AG09319 (cell line): ENCODE results near the gene PPP1R2C.

Source experiments
- DNase-seq: peaks from one replicate; pipeline ENCODE4 v3.0.0-alpha.2; 2010; ENCODE audit warnings: low read depth; ENCODE audit errors: extremely low read depth
- TF ChIP-seq, protein P1 (sequence below): IDR thresholded peaks from 2 replicates; pipeline ENCODE4 v1.5.1; 2011; ENCODE audit warnings: low read depth, mild to moderate bottlenecking, inconsistent platforms, low read length, moderate library complexity

The PPP1R2C gene

DNA sequence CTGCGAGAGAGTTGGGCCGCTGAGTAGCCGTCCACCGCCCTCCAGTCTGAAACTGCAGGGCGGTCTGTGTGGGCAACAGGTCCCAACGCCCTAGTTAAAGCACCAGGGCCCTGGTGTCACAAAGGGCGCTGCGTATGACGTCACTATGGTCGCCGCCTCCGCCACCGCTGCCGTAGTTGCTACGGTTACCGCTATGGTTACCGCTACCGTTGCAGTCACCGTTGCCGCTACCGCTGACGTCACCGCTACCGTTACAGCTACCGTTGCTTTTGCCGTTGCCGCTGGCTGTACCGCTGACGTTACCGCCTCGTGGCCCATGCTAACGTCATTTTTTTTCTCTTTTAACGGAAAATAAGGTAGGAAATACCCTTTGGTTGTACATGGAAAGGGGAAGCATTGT lies at the start of gene PPP1R2C:
Gene PPP1R2C (minus strand): TSS at position 68 of the 400 bp plus-strand sequence. CDS start 84 bp downstream, outside the sequence.
- TF ChIP-seq, protein P1, sequence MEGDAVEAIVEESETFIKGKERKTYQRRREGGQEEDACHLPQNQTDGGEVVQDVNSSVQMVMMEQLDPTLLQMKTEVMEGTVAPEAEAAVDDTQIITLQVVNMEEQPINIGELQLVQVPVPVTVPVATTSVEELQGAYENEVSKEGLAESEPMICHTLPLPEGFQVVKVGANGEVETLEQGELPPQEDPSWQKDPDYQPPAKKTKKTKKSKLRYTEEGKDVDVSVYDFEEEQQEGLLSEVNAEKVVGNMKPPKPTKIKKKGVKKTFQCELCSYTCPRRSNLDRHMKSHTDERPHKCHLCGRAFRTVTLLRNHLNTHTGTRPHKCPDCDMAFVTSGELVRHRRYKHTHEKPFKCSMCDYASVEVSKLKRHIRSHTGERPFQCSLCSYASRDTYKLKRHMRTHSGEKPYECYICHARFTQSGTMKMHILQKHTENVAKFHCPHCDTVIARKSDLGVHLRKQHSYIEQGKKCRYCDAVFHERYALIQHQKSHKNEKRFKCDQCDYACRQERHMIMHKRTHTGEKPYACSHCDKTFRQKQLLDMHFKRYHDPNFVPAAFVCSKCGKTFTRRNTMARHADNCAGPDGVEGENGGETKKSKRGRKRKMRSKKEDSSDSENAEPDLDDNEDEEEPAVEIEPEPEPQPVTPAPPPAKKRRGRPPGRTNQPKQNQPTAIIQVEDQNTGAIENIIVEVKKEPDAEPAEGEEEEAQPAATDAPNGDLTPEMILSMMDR: no peak
- no peak for DNase-seq

DNA sequence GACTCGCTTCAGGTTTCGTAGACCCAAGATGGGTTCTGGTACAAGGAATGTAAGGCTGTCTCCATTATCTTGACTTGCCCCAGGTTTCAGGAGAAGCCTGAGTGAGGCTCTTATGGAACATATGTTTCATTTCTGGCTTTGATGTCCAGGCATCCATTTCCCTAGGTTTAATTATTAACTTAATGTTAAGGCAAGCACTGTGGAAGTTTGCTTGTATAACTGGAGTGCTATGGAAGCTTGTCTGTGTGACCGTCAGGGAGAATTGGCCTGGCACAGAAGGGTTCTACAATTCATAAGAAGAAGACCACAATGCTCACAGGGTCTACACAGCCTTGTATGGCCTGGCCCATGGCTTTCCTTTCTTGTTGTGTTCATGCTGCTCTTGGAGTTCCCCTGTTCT lies 47.2 kb upstream of the PPP1R2C start:
- DNase-seq: no peak

DNA sequence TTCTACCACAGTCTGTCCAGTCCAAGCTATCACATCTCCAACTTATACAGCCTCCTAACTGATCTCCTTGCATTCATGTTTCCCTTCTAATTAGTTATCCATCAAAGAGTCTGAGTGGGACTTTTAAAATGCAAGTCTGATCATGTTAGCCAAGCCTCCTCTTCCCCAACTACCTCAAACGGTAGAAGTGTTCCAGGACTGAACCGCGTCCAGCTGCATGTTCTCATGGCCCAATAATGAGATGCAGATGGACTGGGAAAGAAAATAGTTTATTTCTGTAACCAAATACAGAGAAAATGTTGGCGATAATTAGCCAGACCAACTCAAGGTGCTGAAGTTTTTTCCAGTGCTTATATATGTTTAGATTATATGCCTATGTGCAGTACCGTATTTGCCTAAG lies 46.6 kb upstream of the PPP1R2C start:
- DNase-seq: no peak
- TF ChIP-seq, protein P1: no peak

More for the DNA sequence above, 47.2 kb upstream of the PPP1R2C start:
- TF ChIP-seq, protein P1: no peak

DNA sequence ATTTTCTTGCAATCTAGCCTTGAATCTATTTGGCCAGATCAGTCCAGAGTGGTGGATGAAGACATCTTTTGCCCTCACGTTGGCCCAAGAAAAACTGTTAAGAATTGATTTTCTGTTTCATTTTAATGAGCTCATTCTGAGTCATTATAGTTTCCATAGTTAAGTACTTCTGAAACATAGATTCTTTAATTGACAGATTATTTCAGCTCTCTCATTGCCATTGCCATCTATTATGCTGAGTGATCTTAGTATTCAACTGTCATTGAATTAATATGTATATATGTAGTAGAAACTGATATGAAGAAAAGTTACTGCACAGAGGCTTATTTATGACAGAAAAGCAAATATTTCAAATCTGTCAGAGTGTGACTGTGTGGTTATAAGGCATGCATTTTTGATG lies 45.5 kb upstream of the PPP1R2C start:
- TF ChIP-seq, protein P1: no peak
- no peak for DNase-seq

DNA sequence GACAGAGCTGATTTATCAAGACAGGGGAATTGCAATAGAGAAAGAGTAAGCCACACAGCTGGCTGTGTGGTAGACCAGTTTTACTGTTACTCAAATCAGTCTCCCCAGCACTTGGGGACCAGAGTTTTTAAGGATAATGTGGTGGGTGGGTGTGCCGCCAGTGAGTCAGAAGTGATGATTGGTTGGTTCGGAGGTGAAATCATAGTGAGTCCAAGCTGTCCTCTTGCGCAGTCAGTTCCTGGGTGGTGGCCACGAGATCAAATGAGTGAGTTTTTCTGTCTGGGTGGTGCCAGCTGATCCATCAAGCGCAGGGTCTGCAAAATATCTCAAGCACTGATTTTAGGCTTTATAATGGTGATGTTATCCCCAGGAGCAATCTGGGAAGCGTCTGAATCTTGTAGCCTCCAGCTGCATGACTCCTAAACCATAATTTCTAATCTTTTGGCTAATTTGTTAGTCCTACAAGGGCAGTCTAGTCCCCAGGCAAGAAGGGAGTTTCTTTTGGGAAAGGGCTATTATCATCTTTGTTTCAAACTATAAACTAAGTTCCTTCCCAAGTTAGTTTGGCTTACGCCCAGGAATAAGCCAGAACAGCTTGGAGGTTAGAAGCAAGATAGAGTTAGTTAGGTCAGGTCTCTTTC lies 44.0 kb upstream of the PPP1R2C start:
- no peak for DNase-seq
- TF ChIP-seq, protein P1: no peak

DNA sequence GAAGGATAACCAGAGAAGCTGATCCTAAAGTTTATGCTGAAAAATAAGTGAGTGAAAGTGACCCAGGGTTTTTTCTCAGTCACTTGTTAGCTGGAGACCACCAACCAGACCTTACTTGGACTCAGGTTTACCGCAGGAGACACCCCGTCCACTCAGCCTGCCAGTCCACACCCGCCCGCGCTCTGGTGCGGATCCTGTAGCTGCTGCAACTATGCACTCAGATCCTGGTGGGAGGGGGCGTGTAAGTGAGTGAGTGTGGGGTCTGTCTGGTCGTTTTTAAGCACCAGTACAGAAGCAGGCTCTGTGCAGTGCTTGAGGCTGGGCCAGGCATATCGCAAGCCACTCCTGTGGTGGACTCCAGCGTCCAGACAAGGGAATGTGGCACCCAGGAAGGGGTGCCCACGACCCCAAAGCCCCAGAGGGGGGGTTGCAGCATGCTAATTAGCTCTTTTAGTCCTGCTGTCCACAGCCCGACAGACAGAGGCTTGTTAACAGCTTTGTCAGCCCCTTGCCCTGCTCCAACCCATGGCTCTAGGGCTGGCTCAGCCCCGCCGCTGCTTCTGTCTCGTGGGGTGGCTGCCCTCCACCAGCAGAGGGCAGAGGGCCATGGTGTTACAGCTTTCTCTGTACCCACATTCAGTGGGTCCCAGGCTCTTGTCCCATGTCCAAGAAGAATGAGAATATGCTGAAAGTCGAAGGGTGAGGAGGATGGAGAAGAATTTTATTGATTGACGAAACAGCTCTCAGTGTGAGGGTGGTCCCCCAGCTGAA lies 40.4 kb upstream of the PPP1R2C start:
- no peak for DNase-seq

DNA sequence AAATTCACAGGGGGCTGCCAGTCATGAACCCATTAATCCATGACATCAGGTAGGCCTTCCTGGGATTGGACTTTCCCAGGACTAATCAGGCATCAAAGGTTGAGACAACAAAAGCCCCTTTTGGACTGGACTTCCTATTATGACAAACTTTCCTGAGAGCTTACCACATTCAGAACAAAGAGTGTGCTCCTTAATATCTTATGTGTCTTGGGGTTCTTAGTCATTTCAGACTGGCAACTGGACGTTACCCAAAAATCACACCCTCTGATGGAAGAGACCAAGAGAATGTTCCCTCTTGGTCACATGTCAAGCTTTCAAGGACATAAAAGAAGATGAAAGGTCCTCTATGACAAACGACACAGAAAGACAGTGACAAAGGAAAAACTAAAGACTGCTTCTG lies 31.6 kb upstream of the PPP1R2C start:
- TF ChIP-seq, protein P1: no peak
- DNase-seq: no peak

More for the DNA sequence above, 40.4 kb upstream of the PPP1R2C start:
- TF ChIP-seq, protein P1: no peak
